ENCODE results near the gene NDRG2. TPM values are rescaled to one million over a fixed set of nuclear protein-coding genes. Genes with fewer than 3 reads are reported as not detected.

Gene NDRG2
- polyA plus RNA-seq, 3 donors from 2014 or later: 10.9 to 40.0 (median 19.9) TPM

- Mint-ChIP-seq H3K27ac (no peak overlapping the region), H3K27me3 (ENCODE audit: low read depth in 3 of 3) (peaks cover 4 to 10% (median 8%) of the 10 kb centered on the region in 3 donors), H3K4me3 (peak overlapping the region in 1 of 5 donors; percentile 17), H3K4me1 (peaks cover 11 to 17% of the 10 kb centered on the region in 2 donors), H3K9me3 (no peaks in the 10 kb centered on the region), H3K36me3 (no peaks in the 10 kb centered on the region)
- DNase-seq: no peak
Measured at GRCh38 chr14:20973501-20973900, 51.4 kb downstream of the NDRG2 start.

- peaks cover 6 to 14% (median 6%) of the 10 kb centered on the region in 3 donors for H3K27me3 Mint-ChIP-seq (ENCODE audit: low read depth in 3 of 3)
- peak overlapping the region in 3 of 6 donors; percentile 57 to 71 (median 71) for H3K27ac Mint-ChIP-seq
- no peaks in the 10 kb centered on the region for H3K9me3 Mint-ChIP-seq
- peak overlapping the region; percentile 89 to 96 (median 92) for H3K4me3 Mint-ChIP-seq
- no peaks in the 10 kb centered on the region for H3K36me3 Mint-ChIP-seq
- DNase-seq: no peak
- H3K4me1 Mint-ChIP-seq: peaks cover 11 to 17% of the 10 kb centered on the region in 2 donors
Measured at GRCh38 chr14:20971705-20972021, 53.2 kb downstream of the NDRG2 start.

- Mint-ChIP-seq H3K27ac (peak overlapping the region in 5 of 6 donors; percentile 52 to 80 (median 71)), H3K27me3 (ENCODE audit: low read depth in 3 of 3) (peaks cover 5 to 17% (median 6%) of the 10 kb centered on the region in 3 donors), H3K4me1 (peaks cover 11 to 17% of the 10 kb centered on the region in 2 donors), H3K36me3 (no peaks in the 10 kb centered on the region), H3K4me3 (peak overlapping the region; percentile 89 to 96 (median 92)), H3K9me3 (no peaks in the 10 kb centered on the region)
- DNase-seq: peak; percentile 72 to 79 (median 77)
Measured at GRCh38 chr14:20970983-20971704, 53.7 kb downstream of the NDRG2 start.

- Mint-ChIP-seq H3K36me3 (no peaks in the 10 kb centered on the region), H3K27ac (peak overlapping the region in 1 of 6 donors; percentile 57), H3K4me1 (peaks cover 11 to 17% of the 10 kb centered on the region in 2 donors), H3K9me3 (no peaks in the 10 kb centered on the region), H3K4me3 (peak overlapping the region; percentile 89 to 96 (median 92)), H3K27me3 (ENCODE audit: low read depth in 3 of 3) (peaks cover 5 to 16% (median 6%) of the 10 kb centered on the region in 3 donors)
- DNase-seq: no peak
Measured at GRCh38 chr14:20970647-20970982, 54.2 kb downstream of the NDRG2 start.

GRCh38 chr14:20969336-20969735 is 55.5 kb downstream of the NDRG2 start:
- Mint-ChIP-seq H3K4me1 (peaks cover 11 to 17% of the 10 kb centered on the region in 2 donors), H3K27me3 (ENCODE audit: low read depth in 3 of 3) (peaks cover 6 to 18% (median 7%) of the 10 kb centered on the region in 3 donors), H3K36me3 (no peaks in the 10 kb centered on the region), H3K9me3 (no peaks in the 10 kb centered on the region), H3K4me3 (no peak overlapping the region), H3K27ac (no peak overlapping the region)
- no peak for DNase-seq

Other genes starting within 250 kb of the NDRG2 start
- 10 to 100 TPM; 13.3 to 37.1 (median 17.8) TPM for gene RNASE6, start 243.8 kb downstream of the NDRG2 start, polyA plus RNA-seq
- gene RNASE1, start 222.2 kb downstream of the NDRG2 start, polyA plus RNA-seq: under 1 TPM in 1 of 3 donors, not detected in 2; 0.49 TPM
- not detected for gene RNASE3, start 133.7 kb downstream of the NDRG2 start, polyA plus RNA-seq
- gene RNASE2, start 69.6 kb downstream of the NDRG2 start, polyA plus RNA-seq: 1 to 10 TPM in 2 of 3 donors, not detected in 1; 2.0 to 4.1 TPM
- 10 to 100 TPM; 30.4 to 39.6 (median 32.1) TPM for gene METTL17, start 35.1 kb downstream of the NDRG2 start, polyA plus RNA-seq
- not detected for gene SLC39A2, start 25.8 kb downstream of the NDRG2 start, polyA plus RNA-seq
- not detected for gene TPPP2, start 5.2 kb upstream of the NDRG2 start, polyA plus RNA-seq
- not detected for gene RNASE13, start 9.7 kb upstream of the NDRG2 start, polyA plus RNA-seq
- not detected for gene RNASE7, start 17.3 kb upstream of the NDRG2 start, polyA plus RNA-seq
- not detected for gene RNASE8, start 32.8 kb upstream of the NDRG2 start, polyA plus RNA-seq
- gene ARHGEF40, start 45.2 kb upstream of the NDRG2 start, polyA plus RNA-seq: under 1 TPM in 2 of 3 donors, not detected in 1; 0.23 to 0.35 TPM
- gene ZNF219, start 73.6 kb upstream of the NDRG2 start, polyA plus RNA-seq: 1 to 10 TPM in 2 of 3 donors, under 1 TPM in 1; 0.88 to 3.3 (median 1.8) TPM
- not detected for gene TMEM253, start 76.0 kb upstream of the NDRG2 start, polyA plus RNA-seq
- gene OR5AU1, start 131.0 kb upstream of the NDRG2 start, polyA plus RNA-seq: not detected
- 100 to 1,000 TPM; 622 to 879 (median 758) TPM for gene HNRNPC, start 244.4 kb upstream of the NDRG2 start, polyA plus RNA-seq